Measurements from ENCODE around the gene PGC. TPM values are rescaled to one million over a fixed set of nuclear protein-coding genes. Genes with fewer than 3 reads are reported as not detected.

Gene PGC
- total and polyA plus RNA-seq, 8 donors = 1.0 to 33.6 (median 3.2) TPM

DNA sequence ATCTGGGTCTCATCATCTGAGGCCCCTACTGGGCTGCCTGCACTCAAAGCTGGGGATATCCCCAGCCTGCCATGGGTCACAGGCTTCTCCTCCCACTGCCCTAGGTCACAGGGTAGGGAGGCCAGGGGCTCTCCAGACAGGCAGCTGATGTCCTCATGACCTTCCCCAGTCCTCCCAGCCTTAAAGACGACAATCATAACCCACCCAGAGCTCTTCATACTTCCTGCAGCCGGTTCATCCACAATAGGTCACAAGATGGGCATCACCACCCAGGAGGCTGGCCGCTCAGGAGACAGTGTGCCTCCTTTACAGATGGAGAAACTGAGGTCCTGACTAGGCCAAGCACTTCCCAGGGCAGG, 27.0 kb downstream of the PGC start:
- DNase-seq (no peak), FAIRE-seq (no peak), ATAC-seq (peak in 1 of 4 donors; percentile 15)
- H3K27ac ChIP-seq = no peak overlapping the region
- H3K27me3 ChIP-seq = no peaks in the 10 kb centered on the region
- H3K4me1 ChIP-seq = peaks cover 0 to 4% (median 0%) of the 10 kb centered on the region in 3 donors
- intact Hi-C loops (cut with DNase I) = no loop called here
- TF ChIP-seq CTCF (IDR thresholded peaks at IDR 0.05) = no peak
- no peak overlapping the region for H3K4me3 ChIP-seq
- 84 to 89% methylated on average over 3 of the region's 3 CpGs for WGBS, 2 donors
- H3K36me3 ChIP-seq = no peaks in the 10 kb centered on the region
- no peaks in the 10 kb centered on the region for H3K9me3 ChIP-seq

- no peaks in the 10 kb centered on the region for H3K36me3 ChIP-seq
- DNase-seq (no peak), FAIRE-seq (no peak), ATAC-seq (no peak)
- H3K4me1 ChIP-seq = peaks cover 0 to under 1% (median 0%) of the 10 kb centered on the region in 3 donors
- H3K9me3 ChIP-seq = no peaks in the 10 kb centered on the region
- H3K27ac ChIP-seq = no peak overlapping the region
- no peak overlapping the region for H3K4me3 ChIP-seq
- no peak for TF ChIP-seq CTCF (IDR thresholded peaks at IDR 0.05)
- no peaks in the 10 kb centered on the region for H3K27me3 ChIP-seq
- WGBS, 2 donors = 83 to 85% methylated on average over 7 of the region's 7 CpGs
- intact Hi-C loops (cut with DNase I) = no loop called here
Observed at GRCh38 chr6:41719436-41720261, 27.5 kb downstream of the PGC start.

- Histone ChIP-seq H3K27ac (no peak overlapping the region), H3K27me3 (no peaks in the 10 kb centered on the region), H3K4me3 (no peak overlapping the region), H3K4me1 (no peaks in the 10 kb centered on the region), H3K9me3 (no peaks in the 10 kb centered on the region), H3K36me3 (no peaks in the 10 kb centered on the region)
- ATAC-seq (no peak), DNase-seq (no peak), FAIRE-seq (no peak)
- no peak for TF ChIP-seq CTCF (IDR thresholded peaks at IDR 0.05)
- 80 to 93% methylated on average over 5 of the region's 5 CpGs for WGBS, 2 donors
- intact Hi-C loops (cut with DNase I) = no loop called here
Observed at GRCh38 chr6:41718828-41719227, 28.4 kb downstream of the PGC start.

GRCh38 chr6:41717392-41717736, 29.8 kb downstream of the PGC start:
- Histone ChIP-seq H3K4me3 (no peak overlapping the region), H3K27ac (no peak overlapping the region), H3K4me1 (peaks cover 8 to 13% (median 9%) of the 10 kb centered on the region in 3 donors), H3K27me3 (no peaks in the 10 kb centered on the region), H3K9me3 (no peaks in the 10 kb centered on the region), H3K36me3 (no peaks in the 10 kb centered on the region)
- no peak for DNase-seq
- no peak for FAIRE-seq
- WGBS, 2 donors = 80 to 91% methylated on average over 1 of the region's 1 CpG
- no peak for TF ChIP-seq CTCF (IDR thresholded peaks at IDR 0.05)
- intact Hi-C loops (cut with DNase I) = no loop called here
- no peak for ATAC-seq

All from pancreas (tissue), 10 donors.